B cell (primary cell): ENCODE results near the gene LPO.

Experiments used
- EZH2 ChIP-seq: IDR thresholded peaks from 2 replicates; pipeline ENCODE4 v1.6.1; 2012; ENCODE audit warnings: borderline replicate concordance, low read depth, mild to moderate bottlenecking, moderate library complexity, low read length; ENCODE audit not compliant: insufficient read depth, poor library complexity, severe bottlenecking
- TF ChIP-seq, protein P1 (sequence below): fragments of 200-600 bp; IDR thresholded peaks from one replicate; pipeline ENCODE4 v1.8.0; 2022; ENCODE audit warnings: antibody characterized with exemption, mild to moderate bottlenecking

DNA sequence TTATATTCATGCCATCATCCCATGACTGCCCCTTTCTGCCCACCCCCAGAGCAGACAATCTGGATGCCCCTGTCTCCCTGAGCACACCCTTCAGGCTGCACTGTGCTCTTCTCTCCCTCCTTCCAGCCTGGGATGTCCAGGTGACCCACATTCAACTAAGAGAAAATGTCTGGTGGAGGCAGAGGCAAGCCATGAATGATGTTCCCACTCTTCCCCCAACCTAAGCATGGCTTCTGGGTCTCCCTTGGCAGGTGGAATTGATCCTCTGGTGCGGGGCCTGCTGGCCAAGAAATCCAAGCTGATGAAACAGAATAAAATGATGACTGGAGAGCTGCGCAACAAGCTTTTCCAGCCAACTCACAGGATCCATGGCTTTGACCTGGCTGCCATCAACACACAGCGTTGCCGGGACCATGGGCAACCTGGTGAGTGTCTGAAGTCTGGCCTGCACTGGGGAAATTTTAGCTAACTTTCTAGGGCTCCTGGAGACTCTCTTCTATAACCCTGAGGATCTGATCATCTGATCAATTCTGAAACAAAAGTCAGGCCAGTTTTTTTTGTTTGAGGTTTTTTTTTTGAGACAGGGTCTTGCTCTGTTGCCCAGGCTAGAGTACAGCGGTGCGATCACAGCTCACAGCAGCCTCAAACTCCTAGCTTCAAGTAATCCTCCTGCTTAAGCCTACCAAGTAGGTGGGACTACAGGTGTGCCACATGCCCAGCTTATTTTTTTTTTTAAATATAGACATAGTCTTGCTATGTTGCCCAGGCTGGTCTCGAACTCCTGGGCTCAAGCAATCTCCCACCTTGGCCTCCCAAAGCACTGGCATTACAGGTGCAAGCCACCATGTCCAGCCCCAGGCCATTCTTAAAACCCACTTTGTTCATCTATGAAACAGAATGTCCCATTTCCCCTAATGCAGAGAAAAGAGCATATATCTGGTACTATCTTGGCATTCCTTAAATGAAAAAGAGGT is 27.8 kb downstream of the LPO start:
- TF ChIP-seq, protein P1, sequence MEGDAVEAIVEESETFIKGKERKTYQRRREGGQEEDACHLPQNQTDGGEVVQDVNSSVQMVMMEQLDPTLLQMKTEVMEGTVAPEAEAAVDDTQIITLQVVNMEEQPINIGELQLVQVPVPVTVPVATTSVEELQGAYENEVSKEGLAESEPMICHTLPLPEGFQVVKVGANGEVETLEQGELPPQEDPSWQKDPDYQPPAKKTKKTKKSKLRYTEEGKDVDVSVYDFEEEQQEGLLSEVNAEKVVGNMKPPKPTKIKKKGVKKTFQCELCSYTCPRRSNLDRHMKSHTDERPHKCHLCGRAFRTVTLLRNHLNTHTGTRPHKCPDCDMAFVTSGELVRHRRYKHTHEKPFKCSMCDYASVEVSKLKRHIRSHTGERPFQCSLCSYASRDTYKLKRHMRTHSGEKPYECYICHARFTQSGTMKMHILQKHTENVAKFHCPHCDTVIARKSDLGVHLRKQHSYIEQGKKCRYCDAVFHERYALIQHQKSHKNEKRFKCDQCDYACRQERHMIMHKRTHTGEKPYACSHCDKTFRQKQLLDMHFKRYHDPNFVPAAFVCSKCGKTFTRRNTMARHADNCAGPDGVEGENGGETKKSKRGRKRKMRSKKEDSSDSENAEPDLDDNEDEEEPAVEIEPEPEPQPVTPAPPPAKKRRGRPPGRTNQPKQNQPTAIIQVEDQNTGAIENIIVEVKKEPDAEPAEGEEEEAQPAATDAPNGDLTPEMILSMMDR = no peak
- no peak for TF ChIP-seq EZH2
